Stimulated activated CD8-positive, alpha-beta memory T cell treated with anti-CD3 and anti-CD28 coated beads, Interleukin-12 subunit alpha, Interleukin-12 subunit beta, amount 100 ng/mL, for 1 hour (primary cell): ENCODE results near the gene SPESP1.
A peak's percentile ranks its signal among the peaks of the same experiment; 100 is the strongest.

Experiments
- DNase-seq: peaks from one replicate; pipeline ENCODE4 v3.0.0-alpha.2; 2020; ENCODE audit warnings: low read depth

The SPESP1 gene

DNA sequence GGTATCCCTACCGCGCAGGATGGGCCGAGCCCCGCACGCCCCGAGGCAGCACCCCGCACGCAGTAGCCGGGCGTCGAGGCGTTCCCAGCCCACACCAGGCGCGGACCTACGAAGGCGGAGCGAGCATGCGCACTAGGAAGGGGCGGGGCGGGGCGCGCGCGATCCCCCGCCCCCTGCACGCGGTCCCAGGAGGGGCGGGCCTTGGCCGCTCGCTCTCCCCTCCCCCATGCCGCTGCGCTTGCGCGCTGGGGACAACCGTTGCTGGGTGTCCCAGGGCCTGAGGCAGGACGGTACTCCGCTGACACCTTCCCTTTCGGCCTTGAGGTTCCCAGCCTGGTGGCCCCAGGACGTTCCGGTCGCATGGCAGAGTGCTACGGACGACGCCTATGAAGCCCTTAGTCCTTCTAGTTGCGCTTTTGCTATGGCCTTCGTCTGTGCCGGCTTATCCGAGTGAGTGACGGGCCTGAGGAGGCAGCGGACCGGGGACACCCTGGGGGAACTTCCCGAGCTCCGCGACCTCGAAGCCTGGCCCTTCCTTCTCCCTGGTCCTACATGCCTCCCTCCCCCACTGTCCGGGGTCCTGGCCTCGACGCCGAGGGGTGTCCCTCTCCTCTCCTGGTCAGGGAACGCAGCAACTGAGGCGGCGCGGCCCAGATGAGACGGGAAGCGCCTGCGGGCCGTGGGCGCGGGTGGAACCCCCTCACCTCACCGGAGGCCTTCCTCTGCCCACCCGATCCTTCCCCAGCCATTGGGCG lies at the start of gene SPESP1:
TSS of gene SPESP1 (plus strand) at position 258 of the 755 bp plus-strand sequence. CDS start at position 387, 129 bp downstream.
- DNase-seq, result peak; percentile 15

DNA sequence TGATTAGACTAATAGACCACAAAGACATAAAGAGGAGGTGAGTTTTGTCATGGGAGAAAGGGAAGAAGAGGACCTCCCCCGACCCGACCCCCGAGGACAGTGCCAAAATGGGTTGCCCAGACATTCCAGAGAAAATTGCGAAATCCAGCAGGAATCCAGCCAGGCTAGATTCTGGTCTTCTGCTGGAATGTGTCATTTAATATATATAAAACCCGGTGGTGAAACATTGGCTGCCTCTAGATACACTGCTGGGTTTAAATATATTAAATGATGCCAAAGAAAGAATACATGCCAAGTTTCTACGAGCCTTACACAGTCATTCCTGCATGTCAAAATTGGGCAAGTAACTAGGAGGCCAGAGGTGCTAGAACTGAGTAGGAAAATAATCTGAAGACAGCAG lies 45.3 kb upstream of the SPESP1 start:
- no peak for DNase-seq

DNA sequence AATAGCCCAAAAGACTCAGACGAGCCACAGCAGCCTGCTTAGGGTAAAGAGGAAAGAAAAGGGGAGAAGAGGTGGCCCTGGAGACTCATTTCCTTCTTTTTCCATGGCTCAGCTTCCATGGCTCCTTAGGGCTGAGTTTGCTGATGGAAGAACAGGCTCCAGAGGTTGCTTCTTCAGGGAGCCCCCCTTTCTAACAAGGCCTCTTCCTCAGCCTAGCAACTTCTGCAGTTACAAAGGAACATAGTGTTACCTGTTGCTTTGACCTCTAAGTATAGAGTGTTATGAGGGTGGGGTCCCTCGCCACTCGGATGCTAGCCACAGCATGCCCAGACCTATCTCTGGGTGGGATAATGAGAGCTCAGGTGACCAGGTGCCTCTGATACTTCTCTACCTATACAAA lies 43.2 kb upstream of the SPESP1 start:
- no peak for DNase-seq

DNA sequence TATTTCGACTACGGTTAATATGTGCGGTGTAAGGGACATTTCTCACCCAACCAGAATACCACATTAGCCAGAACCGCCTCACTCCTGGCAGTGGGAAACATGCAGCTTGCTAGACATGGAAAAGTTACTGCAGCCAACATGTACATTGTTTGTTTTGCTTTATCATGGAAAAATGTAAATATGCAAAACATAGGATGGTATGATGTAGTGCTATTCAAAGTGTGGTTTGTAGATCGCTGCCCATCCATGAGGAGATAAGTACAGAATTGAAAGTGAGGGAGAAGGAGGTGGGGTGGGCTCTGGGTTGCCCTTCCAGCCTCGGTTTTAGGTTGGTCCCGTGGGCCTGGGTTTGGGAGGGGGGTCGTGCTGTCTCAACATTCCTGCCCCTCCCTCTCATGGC lies 42.5 kb upstream of the SPESP1 start:
- DNase-seq, result no peak

DNA sequence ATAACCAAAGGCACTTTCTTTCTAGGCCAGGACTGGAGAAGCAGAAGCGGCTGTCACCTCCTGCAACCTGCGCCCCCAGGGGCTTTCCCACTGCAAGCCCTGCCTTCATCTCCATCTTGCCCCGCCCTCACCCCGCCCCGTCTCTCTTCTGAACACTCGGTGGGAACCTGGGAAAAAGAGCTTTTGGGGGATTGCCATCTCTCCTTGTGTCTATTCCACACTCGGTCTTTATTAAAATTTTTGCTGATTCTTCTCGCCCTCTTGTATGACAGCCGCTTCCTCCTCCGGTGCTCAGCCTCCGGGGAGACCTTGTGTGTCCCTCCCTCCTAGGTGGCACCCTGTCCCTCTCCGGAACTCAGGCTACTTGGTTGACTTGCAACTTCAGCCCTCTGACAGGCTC lies 41.9 kb upstream of the SPESP1 start:
- no peak for DNase-seq

DNA sequence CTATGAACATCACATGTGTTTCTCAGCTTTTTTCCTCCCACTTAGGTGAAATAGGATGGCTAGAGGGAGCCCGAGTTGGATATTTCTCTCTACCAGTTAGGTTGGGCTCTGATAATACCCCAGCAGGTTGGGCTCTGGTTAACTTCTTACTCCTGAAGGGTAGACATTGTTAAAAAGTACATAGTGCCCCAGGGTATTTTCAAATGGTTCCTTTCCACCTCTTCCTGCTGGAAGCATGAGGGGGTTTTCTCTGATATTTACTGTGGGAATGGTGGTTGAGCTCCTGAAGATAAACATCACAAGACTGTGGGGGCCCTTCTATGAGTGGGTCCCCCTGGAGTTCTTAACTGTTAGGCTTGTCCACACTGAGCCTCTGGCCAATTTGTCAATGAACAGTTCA lies 36.1 kb upstream of the SPESP1 start:
- no peak for DNase-seq

DNA sequence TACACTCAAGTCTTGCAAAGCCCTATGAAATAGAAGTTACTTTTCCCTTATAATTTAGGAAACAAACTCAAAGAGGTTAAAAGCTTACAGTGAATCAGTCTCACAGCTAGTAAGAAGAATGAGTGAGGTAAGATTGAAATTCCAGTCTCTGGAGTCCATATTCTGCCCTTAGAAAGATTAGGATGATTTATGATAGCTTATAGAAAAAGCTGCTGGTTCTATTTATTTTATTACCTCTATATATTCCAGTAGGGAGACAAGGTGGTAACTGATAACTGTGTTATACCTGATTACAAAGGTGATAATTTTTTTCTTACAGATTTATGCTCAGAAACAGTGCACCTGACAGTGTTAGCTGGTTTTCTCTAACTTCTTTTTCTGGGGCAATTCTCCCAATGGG lies 34.1 kb upstream of the SPESP1 start:
- no peak for DNase-seq

DNA sequence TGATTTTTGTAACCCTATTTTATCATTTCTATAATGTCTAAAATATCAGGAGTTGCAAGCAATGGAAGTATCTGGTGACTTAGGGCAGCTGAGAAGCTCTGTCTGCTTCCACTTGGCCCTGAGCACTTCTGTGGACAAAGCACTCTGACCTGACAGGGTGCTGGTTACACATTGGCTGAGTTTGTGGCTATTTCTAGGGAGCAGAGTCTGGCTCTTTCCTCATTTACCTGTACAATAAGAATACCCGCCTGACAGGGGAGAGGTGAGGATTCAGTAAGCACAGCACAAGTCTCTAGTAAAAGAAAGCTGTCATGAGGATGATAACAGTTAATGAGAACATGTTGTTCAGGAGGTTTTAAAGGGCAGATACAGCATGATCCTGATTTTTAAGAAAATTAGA lies 33.3 kb upstream of the SPESP1 start:
- no peak for DNase-seq

DNA sequence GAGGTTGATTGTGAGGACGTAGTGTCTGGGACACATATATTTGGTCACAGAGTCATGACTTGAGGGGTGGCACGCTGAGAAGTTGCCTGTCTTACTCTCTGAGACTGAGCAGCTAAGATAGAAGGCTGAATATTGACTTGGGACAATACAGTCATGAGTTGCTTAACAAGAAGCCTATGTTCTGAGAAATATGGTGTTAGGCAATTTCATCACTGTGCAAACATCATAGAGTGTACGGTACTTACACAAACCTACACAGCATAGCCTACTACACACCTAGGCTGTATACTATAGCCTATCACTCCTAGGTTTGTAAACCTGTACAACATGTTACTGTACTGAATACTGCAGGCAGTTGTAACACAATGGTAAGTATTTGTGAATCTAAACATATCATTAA lies 30.3 kb upstream of the SPESP1 start:
- DNase-seq, result no peak

DNA sequence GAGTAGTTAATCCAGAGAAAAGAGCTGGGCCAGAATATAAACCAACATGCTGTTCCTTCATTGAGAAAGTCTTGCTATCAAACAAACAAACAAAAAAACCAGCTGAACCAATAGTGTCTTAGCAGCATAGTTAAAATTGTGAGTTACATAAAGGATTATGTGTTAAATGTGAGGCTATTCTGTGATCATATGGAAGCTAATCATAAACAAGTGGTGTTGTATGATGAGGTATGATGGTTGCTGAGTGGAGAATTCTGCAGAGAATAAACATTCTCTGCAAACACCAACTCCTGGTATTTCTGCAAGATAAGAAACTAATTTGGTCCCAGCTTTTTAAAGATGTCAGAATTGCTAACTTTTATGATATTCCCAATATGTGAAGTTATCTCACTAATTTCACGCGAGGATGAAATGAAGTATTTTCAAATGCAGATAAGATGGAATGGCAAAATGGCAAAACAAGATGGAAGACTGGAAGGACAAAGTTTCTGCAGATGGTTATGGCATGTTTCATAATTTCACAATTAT lies 22.9 kb upstream of the SPESP1 start:
- DNase-seq, result no peak

DNA sequence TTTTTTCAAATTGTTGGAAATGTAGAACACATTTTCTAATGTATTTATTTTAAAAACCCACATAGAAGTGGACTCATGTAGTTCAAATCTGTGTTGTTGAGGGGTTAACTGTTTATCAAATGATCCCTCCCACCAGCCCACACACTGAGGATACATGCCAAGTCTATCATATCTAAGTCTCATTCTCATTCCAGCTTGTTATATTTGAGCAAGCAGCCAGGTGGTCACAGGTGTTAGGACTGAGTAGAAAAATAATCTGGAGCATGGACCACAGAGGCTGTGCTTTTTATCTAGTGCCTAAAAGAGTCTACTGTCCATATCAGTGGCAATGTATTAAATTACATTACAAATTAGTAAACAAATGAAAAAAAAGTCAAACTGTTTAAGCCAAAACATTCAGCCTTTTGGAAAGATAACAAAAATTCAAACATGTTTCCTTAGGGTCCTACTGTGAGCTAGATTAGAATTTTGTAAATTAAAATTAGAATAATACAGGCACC lies 20.7 kb upstream of the SPESP1 start:
- DNase-seq, result no peak

DNA sequence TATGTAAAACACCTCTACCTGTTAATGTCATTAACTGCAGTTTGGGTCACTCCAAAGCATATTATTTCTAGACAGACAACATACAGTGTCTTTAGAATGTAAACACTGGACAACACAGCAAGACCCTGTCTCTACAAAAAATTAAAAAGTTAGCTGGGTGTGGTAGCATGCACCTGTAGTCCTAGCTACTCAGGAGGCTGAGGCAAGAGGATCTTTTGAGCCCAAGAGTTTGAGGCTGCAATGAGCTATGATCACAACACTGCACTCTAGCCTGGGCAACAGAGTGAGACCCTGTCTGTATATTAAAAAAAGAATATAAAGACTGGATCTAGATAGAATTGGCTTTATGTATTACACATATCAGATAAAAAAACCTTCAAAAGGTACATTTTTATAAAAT lies 20.0 kb upstream of the SPESP1 start:
- DNase-seq, result no peak

DNA sequence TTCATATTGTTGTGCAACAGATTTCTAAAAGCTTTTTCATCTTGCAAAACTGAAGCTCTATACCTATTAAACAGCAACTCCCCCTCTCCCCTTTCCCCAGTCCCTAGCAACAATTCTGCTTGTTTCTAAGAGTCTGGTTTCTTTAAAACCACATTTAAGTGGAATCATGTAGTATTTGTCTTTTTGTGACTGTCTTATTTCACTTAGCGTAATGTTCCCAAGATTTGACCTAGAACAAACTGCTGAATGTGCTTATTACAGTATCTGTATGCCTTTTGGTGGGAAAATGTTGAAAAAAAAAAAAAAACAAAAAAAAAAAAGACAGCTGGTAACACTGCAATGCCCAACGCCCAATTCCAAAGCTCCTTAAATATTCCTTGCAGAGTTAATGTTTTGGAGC lies 19.5 kb upstream of the SPESP1 start:
- no peak for DNase-seq

DNA sequence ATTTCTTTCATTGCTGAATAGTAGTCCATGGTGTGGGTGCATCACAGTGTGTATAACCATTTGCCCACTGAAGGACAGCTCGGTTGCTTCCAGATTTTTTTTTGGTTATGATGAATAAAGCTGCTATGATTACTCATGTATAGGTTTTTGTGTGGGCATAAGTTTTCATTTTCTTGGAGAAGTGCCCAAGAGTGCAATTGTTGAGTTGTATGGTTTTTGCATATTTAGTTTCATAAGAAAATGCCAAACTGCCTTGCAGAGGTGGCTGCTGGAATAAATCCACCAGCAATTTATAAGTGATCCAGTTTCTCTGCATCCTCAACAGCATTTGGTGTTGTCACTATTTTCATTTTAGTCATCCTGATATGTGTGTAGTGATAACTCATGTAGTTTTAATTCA lies 8.4 kb upstream of the SPESP1 start:
- no peak for DNase-seq

DNA sequence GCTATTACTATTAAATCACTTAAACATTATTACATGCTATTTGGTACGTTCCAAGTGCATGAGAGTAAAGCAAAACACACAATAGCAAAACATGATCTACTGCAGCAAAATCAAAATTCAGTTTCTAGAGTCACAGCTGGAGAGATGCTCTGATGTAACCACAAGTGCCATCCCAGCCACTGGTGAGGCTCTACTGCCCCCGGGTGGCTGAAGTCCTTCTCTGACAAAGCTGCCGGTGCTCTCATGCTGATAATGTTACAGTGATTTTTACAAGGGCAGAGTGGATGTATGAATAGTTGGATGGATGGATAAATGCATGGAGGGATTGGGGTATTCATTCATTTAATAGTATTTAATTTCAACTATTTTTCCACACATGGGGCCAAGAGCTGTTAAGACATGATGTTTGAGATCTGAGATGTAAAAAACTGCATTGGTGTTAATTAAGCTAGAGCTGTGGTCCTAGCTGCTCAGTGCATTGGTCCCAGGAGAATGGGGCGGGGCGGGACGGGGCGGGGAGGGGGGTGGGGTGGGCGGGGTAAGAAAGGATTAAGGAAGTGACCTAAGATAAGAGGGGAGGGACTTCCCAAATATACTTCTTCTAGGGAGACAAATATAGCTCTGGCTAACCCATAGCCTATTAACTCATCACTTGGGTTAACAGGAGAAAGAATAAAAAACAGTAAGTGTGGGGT lies 5.3 kb upstream of the SPESP1 start:
- peak; percentile 17 for DNase-seq

DNA sequence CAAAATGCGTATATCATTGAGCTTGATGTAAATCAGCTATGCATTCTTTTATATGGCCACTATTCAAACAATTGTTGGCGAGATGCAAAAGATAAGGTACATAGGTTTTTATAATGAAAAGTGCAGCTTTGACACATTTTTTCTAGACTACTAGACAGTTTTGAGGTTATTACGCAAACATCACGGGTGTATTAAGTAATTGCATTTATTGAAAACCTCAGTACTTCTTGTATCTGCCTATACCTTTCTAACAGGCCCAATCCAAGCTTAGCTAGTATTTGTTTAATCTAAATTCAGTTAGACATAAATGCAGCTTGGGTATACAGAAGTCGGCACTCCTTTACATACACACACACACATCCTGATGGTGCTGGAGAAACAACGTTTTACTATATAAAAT lies 2.7 kb downstream of the SPESP1 start:
- no peak for DNase-seq

DNA sequence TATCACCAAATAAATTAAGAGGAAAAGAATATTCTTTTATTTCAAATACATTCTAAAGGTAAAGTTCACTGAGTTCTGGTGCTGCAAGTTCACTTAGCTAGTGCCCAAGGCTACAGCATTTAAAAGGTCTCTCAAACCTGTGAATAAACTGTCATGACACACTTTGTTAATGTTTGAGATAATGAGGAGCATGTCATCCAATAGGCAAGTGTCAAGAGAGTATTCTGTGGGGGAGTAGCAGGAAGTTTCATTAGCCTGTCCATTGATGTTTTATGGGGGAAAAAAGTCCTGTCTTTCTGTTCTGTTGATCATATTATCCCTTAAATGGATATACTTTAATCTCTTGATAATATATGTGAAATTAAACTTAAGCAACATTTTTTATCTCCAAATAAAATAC lies 4.0 kb downstream of the SPESP1 start:
- DNase-seq, result no peak

DNA sequence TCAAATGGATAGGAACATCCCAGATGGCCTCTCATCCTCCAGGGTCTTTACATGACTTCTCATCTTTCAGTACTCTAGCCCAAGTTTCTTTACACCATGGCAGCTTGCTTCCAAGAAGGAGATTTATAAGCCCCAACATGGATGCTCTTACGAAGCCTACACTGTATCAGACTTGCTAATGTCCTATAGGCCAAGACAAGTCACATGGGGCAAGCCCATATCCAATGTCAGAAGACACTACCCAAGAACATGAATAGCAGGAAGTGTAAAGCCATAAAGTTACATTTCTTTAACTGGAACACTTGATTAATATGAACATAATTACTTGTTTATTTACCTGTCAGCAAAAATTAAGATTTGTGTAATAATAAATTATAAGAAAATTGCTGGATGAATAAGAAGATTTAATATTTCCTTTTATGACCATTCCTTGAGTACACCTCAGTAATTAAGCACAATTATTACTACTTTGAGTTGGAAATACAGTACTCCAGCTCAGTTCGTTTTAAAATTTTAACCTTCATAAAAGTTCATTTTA lies 5.1 kb downstream of the SPESP1 start:
- no peak for DNase-seq

DNA sequence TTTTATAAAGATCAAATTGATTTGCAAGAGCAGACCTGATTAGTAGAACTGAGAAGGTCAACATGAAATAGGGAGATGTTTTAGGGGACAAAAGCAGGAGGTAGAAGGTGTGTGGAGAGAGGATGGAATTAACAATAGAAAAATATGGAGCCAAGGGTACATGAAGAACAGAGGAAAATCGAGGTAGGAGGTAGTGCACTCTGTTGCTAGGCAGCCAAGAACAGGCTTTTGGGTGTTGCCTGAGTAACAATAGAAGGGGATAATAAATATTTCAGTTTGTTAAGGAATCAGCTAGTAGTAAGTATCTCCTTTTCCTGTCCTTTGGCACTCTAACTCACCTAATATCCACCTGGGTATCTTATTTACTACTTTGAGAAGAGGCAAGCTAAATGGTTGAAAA lies 9.2 kb downstream of the SPESP1 start:
- DNase-seq, result no peak

DNA sequence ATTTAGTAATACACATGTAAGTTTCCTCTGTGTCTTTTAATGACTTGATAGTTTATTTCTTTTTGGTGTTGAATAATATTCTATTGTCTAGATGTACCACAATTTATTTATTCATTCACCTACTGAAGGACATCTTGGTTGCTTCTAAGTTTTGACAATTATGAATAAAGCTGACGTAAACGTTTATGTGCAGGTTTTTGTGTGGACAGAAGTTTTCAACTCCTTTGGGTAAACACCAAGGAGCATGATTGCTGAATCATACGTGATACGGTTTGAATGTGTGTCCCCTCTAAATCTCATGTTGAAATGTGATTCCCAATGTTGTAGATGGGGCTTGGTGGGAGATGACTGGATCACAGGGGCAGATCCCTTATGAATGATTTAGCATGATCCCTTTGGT lies 21.5 kb downstream of the SPESP1 start:
- DNase-seq, result no peak

DNA sequence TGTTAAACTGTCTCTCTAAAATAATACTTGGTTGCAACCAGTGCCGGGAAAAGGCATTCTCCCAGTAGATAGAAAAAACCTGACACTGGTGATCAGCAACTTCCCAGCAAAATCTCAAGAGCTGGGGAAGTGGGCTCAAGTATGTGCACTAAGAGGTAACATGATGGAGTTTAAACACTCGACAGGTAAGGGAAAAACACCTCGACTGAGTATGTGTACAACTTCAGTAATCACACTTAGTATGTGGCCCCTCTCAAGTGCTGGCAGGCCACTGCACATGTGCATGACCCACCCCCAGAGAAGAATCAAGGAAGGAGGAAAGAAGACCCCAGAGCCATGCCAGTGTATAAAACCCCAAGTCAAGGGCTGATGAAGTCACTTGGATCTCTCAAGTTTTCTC lies 27.4 kb downstream of the SPESP1 start:
- DNase-seq, result no peak

DNA sequence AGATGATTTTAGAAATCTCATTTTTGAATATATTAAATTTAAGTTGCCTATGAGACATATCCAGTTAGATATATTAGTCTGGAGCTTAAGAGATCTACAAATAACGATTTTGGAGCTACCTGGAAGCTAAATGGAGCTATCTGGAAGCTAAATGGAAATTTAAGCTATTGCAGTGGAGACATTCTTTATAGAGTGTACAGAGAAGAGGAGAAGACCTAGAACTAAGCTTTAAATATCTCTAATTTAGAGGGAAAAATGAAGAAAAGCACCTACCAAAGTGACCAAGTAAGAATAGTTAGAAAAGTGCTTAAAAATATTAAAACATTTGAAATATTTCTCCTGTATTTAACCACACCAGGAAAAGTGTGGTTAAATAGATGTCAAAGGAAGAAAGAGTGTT lies 28.3 kb downstream of the SPESP1 start:
- no peak for DNase-seq

DNA sequence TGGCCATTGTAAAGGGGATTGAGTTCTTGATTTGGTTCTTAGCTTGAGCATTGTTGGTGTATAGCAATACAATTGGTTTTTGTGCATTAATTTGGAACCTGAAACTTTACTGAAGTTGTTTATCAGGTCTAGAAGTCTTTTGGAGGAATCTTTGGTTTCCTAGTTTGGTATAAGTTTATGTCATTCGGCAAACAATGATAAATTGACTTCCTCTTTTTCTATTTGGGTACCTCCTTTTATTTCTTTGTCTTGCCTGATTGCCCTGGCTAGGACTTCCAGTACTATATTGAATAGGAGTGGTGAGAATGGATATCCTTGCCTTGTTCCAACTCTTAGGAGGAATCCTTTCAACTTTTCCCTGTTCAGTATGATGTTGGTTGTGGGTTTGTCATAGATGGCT lies 32.1 kb downstream of the SPESP1 start:
- no peak for DNase-seq
